B cell (primary cell): ENCODE measurements around the gene RSL1D1. TPM values are rescaled to one million over a fixed set of nuclear protein-coding genes. Genes with fewer than 3 reads are reported as not detected.

Source experiments
- ATAC-seq: fragments of 200-7000 bp; cut with Tn5 transposase; one replicate; pipeline ENCODE4 v1.10.0; 2021; ENCODE audit warnings: low read depth, mild to moderate bottlenecking, moderate number of reproducible peaks, moderate library complexity
- CTCF ChIA-PET: fragments of 350-600 bp; sonication (Branson Sonifier 250); formaldehyde crosslinking; loops from one replicate; lab custom pipeline; 2021; ENCODE audit warnings: antibody characterized with exemption, inconsistent platforms; lab: Charles Lee
- POLR2A ChIA-PET: fragments of 350-600 bp; sonication (Branson Sonifier 250); formaldehyde crosslinking; loops from one replicate; lab custom pipeline; 2021; ENCODE audit warnings: antibody characterized with exemption; lab: Charles Lee
- DNase-seq: peaks from one replicate; pipeline ENCODE4 v3.0.0; 2013
- H2AFZ ChIP-seq: 2 replicates; pipeline ENCODE4 v1.6.1; 2012; ENCODE audit warnings: mild to moderate bottlenecking, low read depth, low read length; ENCODE audit not compliant: insufficient read depth, poor library complexity, severe bottlenecking
- H3K27ac ChIP-seq, 2 donors: 1 replicate in 1 of 2; 2 replicates in 1 of 2; pipeline ENCODE4 v1.5.1; 2012 to 2013; ENCODE audit warnings: low read length in 2 of 2, mild to moderate bottlenecking in 2 of 2, moderate library complexity in 1 of 2
- H3K27me3 ChIP-seq, 4 experiments: fragments of 200-600 bp in 1 of 4; sonication (generic) in 1 of 4; replicated peaks in 1 of 4; 1 replicate in 2 of 4; 2 replicates in 2 of 4; pipeline versions ENCODE4 v1.6.1 to v1.7.0; 2013 to 2016; ENCODE audit warnings: low read length in 3 of 4, mild to moderate bottlenecking in 2 of 4, mixed read lengths in 1 of 4, moderate library complexity in 1 of 4; ENCODE audit not compliant: insufficient read depth in 4 of 4, control insufficient read depth in 3 of 4; ENCODE audit errors: control extremely low read depth in 1 of 4
- H3K36me3 ChIP-seq, 2 experiments: replicated peaks in 1 of 2; 1 replicate in 1 of 2; 2 replicates in 1 of 2; pipeline versions ENCODE4 v1.6.1 to v1.7.1; 2013; ENCODE audit warnings: low read length in 1 of 2; ENCODE audit not compliant: insufficient read depth in 2 of 2, control insufficient read depth in 1 of 2; ENCODE audit errors: control extremely low read depth in 1 of 2, extremely low read depth in 1 of 2
- H3K4me1 ChIP-seq, 2 donors: fragments of 200-600 bp in 1 of 2; sonication (generic) in 1 of 2; 1 replicate in 1 of 2; 2 replicates in 1 of 2; pipeline versions ENCODE4 v1.5.1 to v1.6.1; 2013 to 2017; ENCODE audit warnings: low read length in 2 of 2; ENCODE audit not compliant: control insufficient read depth in 2 of 2, insufficient read depth in 2 of 2
- H3K4me2 ChIP-seq: replicated peaks from 2 replicates; pipeline ENCODE3; 2012; ENCODE audit warnings: mild to moderate bottlenecking, low read depth, low read length; ENCODE audit not compliant: poor library complexity, severe bottlenecking
- H3K4me3 ChIP-seq, 5 experiments: fragments of 200-600 bp in 1 of 5; sonication (generic) in 1 of 5; 1 replicate in 3 of 5; 2 replicates in 2 of 5; pipeline versions ENCODE4 v1.5.1 to v1.7.0; 2011 to 2016; ENCODE audit warnings: low read length in 4 of 5, mild to moderate bottlenecking in 4 of 5, low read depth in 2 of 5, control low read depth in 1 of 5, moderate library complexity in 1 of 5; ENCODE audit not compliant: insufficient read depth in 1 of 5; ENCODE audit errors: control extremely low read depth in 1 of 5, extremely low read depth in 1 of 5
- H3K79me2 ChIP-seq: fragments of 200-600 bp; sonication (generic); one replicate; pipeline ENCODE4 v1.6.0; 2016; ENCODE audit warnings: low read length; ENCODE audit not compliant: control insufficient read depth, insufficient read depth
- H3K9ac ChIP-seq: fragments of 200-600 bp; sonication (generic); 2 replicates; pipeline ENCODE4 v1.6.1; 2017; ENCODE audit warnings: mild to moderate bottlenecking, low read length, moderate library complexity
- H3K9me3 ChIP-seq, 3 donors: one replicate each; pipeline versions ENCODE4 v1.6.1 to v1.7.1; 2013; ENCODE audit warnings: low read length in 2 of 3; ENCODE audit not compliant: control insufficient read depth in 2 of 3, insufficient read depth in 1 of 3; ENCODE audit errors: control extremely low read depth in 1 of 3
- H4K20me1 ChIP-seq: 2 replicates; pipeline ENCODE4 v1.6.0; 2012; ENCODE audit warnings: mild to moderate bottlenecking, low read length; ENCODE audit not compliant: insufficient read depth, control insufficient read depth, poor library complexity, severe bottlenecking
- H3K27ac Mint-ChIP-seq: one replicate; pipeline ENCODE4 v1.8.0; 2021; ENCODE audit warnings: mixed read lengths
- H3K27me3 Mint-ChIP-seq: one replicate; pipeline ENCODE4 v1.8.0; 2021; ENCODE audit warnings: mixed read lengths
- H3K4me1 Mint-ChIP-seq: one replicate; pipeline ENCODE4 v1.8.0; 2021; ENCODE audit warnings: mixed read lengths
- H3K4me3 Mint-ChIP-seq: one replicate; pipeline ENCODE4 v1.8.0; 2021; ENCODE audit warnings: mixed read lengths
- H3K9me3 Mint-ChIP-seq: one replicate; pipeline ENCODE4 v1.8.0; 2022; ENCODE audit warnings: mixed read lengths; ENCODE audit not compliant: insufficient read depth
- EZH2 ChIP-seq: IDR thresholded peaks from 2 replicates; pipeline ENCODE4 v1.6.1; 2012; ENCODE audit warnings: borderline replicate concordance, low read depth, mild to moderate bottlenecking, moderate library complexity, low read length; ENCODE audit not compliant: insufficient read depth, poor library complexity, severe bottlenecking
- WGBS: methylation state at CpG from one replicate; pipeline ENCODE4 v1.1.5; 2013; ENCODE audit warnings: missing lambda C conversion rate; ENCODE audit not compliant: insufficient coverage; 5-methylcytosine and 5-hydroxymethylcytosine counted together
- intact Hi-C: fragments of 100-400 bp; cut with micrococcal nuclease; formaldehyde crosslinking; loops from one replicate; pipeline ENCODE4 v1.10.0; 2022
- polyA plus RNA-seq: library from polyadenylated mRNA; depleted of rRNA; stranded (reverse); fragments of >200 nt; gene quantifications from 2 replicates; pipeline ENCODE4 v1.2.3, GENCODE V29; 2012
- total RNA-seq, 2 donors: library from RNA; stranded (reverse); fragments of 120-200 nt in 1 of 2; gene quantifications; 1 replicate in 1 of 2; 2 replicates in 1 of 2; pipeline versions ENCODE4 v1.2.3 to v1.2.4, GENCODE V29; 2013 to 2022
- TF ChIP-seq, protein P1 (sequence below): fragments of 200-600 bp; IDR thresholded peaks from one replicate; pipeline ENCODE4 v1.8.0; 2022; ENCODE audit warnings: antibody characterized with exemption, mild to moderate bottlenecking

The RSL1D1 gene
- total and polyA plus RNA-seq, 2 donors (not counting 1 experiment from before 2014, with no cell fraction given): 21.1 to 167 TPM

DNA sequence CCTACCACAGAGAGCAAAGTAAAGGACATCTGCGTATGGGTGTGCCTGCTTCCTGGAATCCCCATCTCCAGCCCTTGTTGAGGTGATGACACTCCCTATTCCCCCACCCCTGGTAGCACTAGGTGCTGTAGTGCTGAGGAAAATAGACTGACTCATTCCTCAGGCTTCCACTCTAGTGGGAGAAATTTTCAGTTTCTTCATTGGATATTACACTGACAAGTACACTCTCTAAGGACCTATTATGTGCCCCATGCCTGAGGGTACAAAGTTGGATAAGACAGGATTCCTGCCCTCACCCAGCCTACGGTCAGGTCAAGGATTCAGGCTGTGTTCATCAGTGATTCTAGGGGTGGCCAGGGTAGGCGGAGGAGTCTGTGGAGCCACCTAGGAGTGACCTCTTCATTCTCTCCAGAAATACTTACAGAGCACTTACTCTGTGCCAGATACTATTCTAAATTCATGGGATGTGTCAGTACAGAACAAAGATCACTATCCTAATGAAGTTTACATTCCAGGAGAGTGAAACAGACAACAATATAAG, 49.8 kb downstream of the RSL1D1 start:
- H3K36me3 ChIP-seq: no peaks in the 10 kb centered on the region
- peak overlapping the region in 1 of 2 donors; percentile 96 for H3K27ac ChIP-seq
- H3K4me2 ChIP-seq: no peak overlapping the region
- no peak overlapping the region for H3K4me3 ChIP-seq
- ChIA-PET POLR2A (no interaction called here), CTCF (no interaction called here)
- H3K9me3 ChIP-seq: no peaks in the 10 kb centered on the region
- ATAC-seq (no peak), DNase-seq (no peak)
- H3K27me3 ChIP-seq: no peaks in the 10 kb centered on the region
- no peak for TF ChIP-seq EZH2
- TF ChIP-seq, protein P1, sequence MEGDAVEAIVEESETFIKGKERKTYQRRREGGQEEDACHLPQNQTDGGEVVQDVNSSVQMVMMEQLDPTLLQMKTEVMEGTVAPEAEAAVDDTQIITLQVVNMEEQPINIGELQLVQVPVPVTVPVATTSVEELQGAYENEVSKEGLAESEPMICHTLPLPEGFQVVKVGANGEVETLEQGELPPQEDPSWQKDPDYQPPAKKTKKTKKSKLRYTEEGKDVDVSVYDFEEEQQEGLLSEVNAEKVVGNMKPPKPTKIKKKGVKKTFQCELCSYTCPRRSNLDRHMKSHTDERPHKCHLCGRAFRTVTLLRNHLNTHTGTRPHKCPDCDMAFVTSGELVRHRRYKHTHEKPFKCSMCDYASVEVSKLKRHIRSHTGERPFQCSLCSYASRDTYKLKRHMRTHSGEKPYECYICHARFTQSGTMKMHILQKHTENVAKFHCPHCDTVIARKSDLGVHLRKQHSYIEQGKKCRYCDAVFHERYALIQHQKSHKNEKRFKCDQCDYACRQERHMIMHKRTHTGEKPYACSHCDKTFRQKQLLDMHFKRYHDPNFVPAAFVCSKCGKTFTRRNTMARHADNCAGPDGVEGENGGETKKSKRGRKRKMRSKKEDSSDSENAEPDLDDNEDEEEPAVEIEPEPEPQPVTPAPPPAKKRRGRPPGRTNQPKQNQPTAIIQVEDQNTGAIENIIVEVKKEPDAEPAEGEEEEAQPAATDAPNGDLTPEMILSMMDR: no peak
- peaks cover 37% of the 10 kb centered on the region for H3K4me1 Mint-ChIP-seq
- no peak overlapping the region for H3K9ac ChIP-seq
- H3K9me3 Mint-ChIP-seq: no peaks in the 10 kb centered on the region
- no peak overlapping the region for H2AFZ ChIP-seq
- H3K27ac Mint-ChIP-seq: peak overlapping the region; percentile 71
- H3K79me2 ChIP-seq: peaks cover 60% of the 10 kb centered on the region
- H4K20me1 ChIP-seq: peaks cover under 1% of the 10 kb centered on the region
- H3K27me3 Mint-ChIP-seq: no peaks in the 10 kb centered on the region
- 80% methylated on average over 1 of the region's 3 CpGs for WGBS
- intact Hi-C loops: no loop called here
- peaks cover 29 to 31% of the 10 kb centered on the region in 2 donors for H3K4me1 ChIP-seq
- H3K4me3 Mint-ChIP-seq: no peak overlapping the region

DNA sequence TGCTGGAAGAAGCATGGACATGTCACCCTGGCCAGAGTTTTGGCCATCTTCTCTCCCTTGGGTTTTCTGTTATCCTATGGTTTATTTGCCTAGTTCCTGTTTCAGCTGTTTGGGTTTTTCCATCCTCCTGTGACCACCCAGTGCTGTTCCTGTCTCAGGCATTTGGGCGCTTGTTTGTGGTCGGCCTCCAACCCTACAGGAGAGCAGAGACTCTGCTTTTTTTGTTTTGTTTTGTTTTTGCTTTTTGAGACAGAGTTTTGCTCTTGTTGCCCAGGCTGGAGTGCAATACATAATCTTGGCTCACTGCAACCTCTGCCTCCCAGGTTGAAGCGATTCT, 51.0 kb downstream of the RSL1D1 start:
- no peak overlapping the region for H3K9ac ChIP-seq
- H3K79me2 ChIP-seq: peaks cover 72% of the 10 kb centered on the region
- Mint-ChIP-seq H3K4me3 (peak overlapping the region; percentile 55), H3K27ac (peak overlapping the region; percentile 98), H3K4me1 (peaks cover 44% of the 10 kb centered on the region), H3K27me3 (no peaks in the 10 kb centered on the region), H3K9me3 (no peaks in the 10 kb centered on the region)
- intact Hi-C loops: no loop called here
- no peak overlapping the region for H2AFZ ChIP-seq
- peaks cover 3% of the 10 kb centered on the region for H4K20me1 ChIP-seq
- ChIA-PET CTCF (interaction anchor here (1.4 to 6.7 kb wide), 2 partner anchors 17 to 40 kb away, joined by 5 to 67 read pairs; no protein-coding TSS in a partner anchor), POLR2A (no interaction called here)
- DNase-seq (no peak), ATAC-seq (no peak)
- no peaks in the 10 kb centered on the region for H3K27me3 ChIP-seq
- no peak for TF ChIP-seq EZH2
- TF ChIP-seq, protein P1: no peak
- no peaks in the 10 kb centered on the region for H3K9me3 ChIP-seq
- H3K4me1 ChIP-seq: peaks cover 37 to 39% of the 10 kb centered on the region in 2 donors
- WGBS: 73% methylated on average over 2 of the region's 3 CpGs
- H3K4me3 ChIP-seq: no peak overlapping the region
- peak overlapping the region; percentile 99 for H3K4me2 ChIP-seq
- H3K27ac ChIP-seq: peak overlapping the region; percentile 4 to 96
- no peaks in the 10 kb centered on the region for H3K36me3 ChIP-seq
